GM12878 (cell line): ENCODE measurements around the gene UNC13A. TPM values are rescaled to one million over a fixed set of nuclear protein-coding genes. Genes with fewer than 3 reads are reported as not detected.
A peak's percentile ranks its signal among the peaks of the same experiment; 100 is the strongest.

Experiments
- ATAC-seq: fragments of 200-7000 bp; cut with Tn5 transposase; 3 replicates; pipeline ENCODE4 v1.9.1; 2020; ENCODE audit warnings: mild to moderate bottlenecking, moderate library complexity
- BruUV-seq: library from RNA; stranded (reverse); fragments of 400-500 nt; replicated peaks from 2 replicates; lab custom pipeline; 2021; lab: Mats Ljungman, UMichigan
- CTCF ChIA-PET: fragments of 300-600 bp; sonication (Branson Sonifier 250); formaldehyde crosslinking; extraction: SDS; loops from one replicate; lab custom pipeline; 2021; ENCODE audit warnings: inconsistent platforms; lab: Yijun Ruan, JAX
- POLR2A ChIA-PET: fragments of 350-600 bp; formaldehyde crosslinking; extraction: SDS; loops from one replicate; lab custom pipeline; 2021; ENCODE audit warnings: inconsistent platforms; lab: Charles Lee
- RAD21 ChIA-PET: fragments of 300-600 bp; sonication (Branson Sonifier 250); formaldehyde crosslinking; loops from one replicate; lab custom pipeline; 2023; ENCODE audit warnings: antibody characterized with exemption; ENCODE audit not compliant: unreplicated experiment; lab: Charles Lee
- SMC1A ChIA-PET: fragments of 300-600 bp; sonication (Branson Sonifier 250); formaldehyde crosslinking; loops from one replicate; lab custom pipeline; 2023; ENCODE audit not compliant: unreplicated experiment, uncharacterized antibody; lab: Charles Lee
- DNase-seq: peaks from one replicate; pipeline ENCODE4 v3.0.0-alpha.2; 2011; ENCODE audit warnings: low read depth, low spot score
- FAIRE-seq: peaks from 3 replicates; lab custom pipeline; 2011; peaks lifted over from hg19 to GRCh38; lab: Jason Lieb, UNC
- H2AFZ ChIP-seq: 2 replicates; pipeline ENCODE4 v1.6.0; 2011; ENCODE audit warnings: low read depth, low read length, control low read depth; ENCODE audit not compliant: control insufficient read depth
- H3K27ac ChIP-seq: 2 replicates; pipeline ENCODE4 v1.5.1; 2011; ENCODE audit warnings: control low read depth; ENCODE audit not compliant: control insufficient read depth, insufficient read depth
- H3K27me3 ChIP-seq, 2 experiments: replicated peaks in 1 of 2; 2 replicates each; pipeline versions ENCODE4 v1.6.0 to v1.6.1; 2011; ENCODE audit warnings: low read length in 1 of 2; ENCODE audit not compliant: control insufficient read depth in 2 of 2, insufficient read depth in 2 of 2
- H3K36me3 ChIP-seq, 2 experiments: 2 replicates each; pipeline ENCODE4 v1.5.1; 2011; ENCODE audit warnings: low read length in 1 of 2; ENCODE audit not compliant: control insufficient read depth in 2 of 2, insufficient read depth in 2 of 2
- H3K4me1 ChIP-seq: 2 replicates; pipeline ENCODE4 v1.6.1; 2011; ENCODE audit warnings: mild to moderate bottlenecking, low read length, moderate library complexity, mixed read lengths; ENCODE audit not compliant: control insufficient read depth, insufficient read depth
- H3K4me2 ChIP-seq: 2 replicates; pipeline ENCODE4 v1.6.0; 2011; ENCODE audit warnings: control low read depth; ENCODE audit not compliant: control insufficient read depth, insufficient read depth
- H3K4me3 ChIP-seq: fragments of 200-600 bp; sonication (generic); 2 replicates; pipeline ENCODE4 v1.5.1; 2016
- H3K79me2 ChIP-seq: 2 replicates; pipeline ENCODE4 v1.6.0; 2011; ENCODE audit warnings: low read length; ENCODE audit not compliant: control insufficient read depth, insufficient read depth
- H3K9ac ChIP-seq: 2 replicates; pipeline ENCODE4 v1.8.0; 2011; ENCODE audit warnings: low read length, control low read depth, mixed read lengths; ENCODE audit not compliant: control insufficient read depth, insufficient read depth
- H3K9me3 ChIP-seq: replicated peaks from 3 replicates; pipeline ENCODE4 v1.5.1; 2011; ENCODE audit warnings: mild to moderate bottlenecking, low read length; ENCODE audit not compliant: control insufficient read depth, insufficient read depth
- H4K20me1 ChIP-seq: 2 replicates; pipeline ENCODE4 v1.6.0; 2011; ENCODE audit not compliant: control insufficient read depth, insufficient read depth
- BMI1 ChIP-seq: fragments of 450-650 bp; IDR thresholded peaks from 2 replicates; pipeline ENCODE4 v1.6.1; 2016; ENCODE audit warnings: mild to moderate bottlenecking, moderate library complexity, borderline replicate concordance
- ETV6 ChIP-seq, 2 experiments: fragments of 450-650 bp in 1 of 2; IDR thresholded peaks in 1 of 2; conservative IDR thresholded peaks in 1 of 2; 2 replicates each; pipeline ENCODE4 v1.6.1; 2014; ENCODE audit warnings: antibody characterized with exemption in 1 of 2, borderline replicate concordance in 1 of 2, low read depth in 1 of 2, mild to moderate bottlenecking in 1 of 2, moderate library complexity in 1 of 2
- GATAD2B ChIP-seq: fragments of 450-650 bp; conservative IDR thresholded peaks from 2 replicates; pipeline ENCODE4 v1.6.1; 2017; ENCODE audit warnings: low read depth, mild to moderate bottlenecking, moderate library complexity
- MEF2B ChIP-seq: fragments of 450-650 bp; IDR thresholded peaks from 2 replicates; pipeline ENCODE4 v1.6.1; 2018; ENCODE audit warnings: mild to moderate bottlenecking, moderate library complexity; ENCODE audit not compliant: partially characterized antibody, poor library complexity, severe bottlenecking
- MYB ChIP-seq: fragments of 150-350 bp; IDR thresholded peaks from 2 replicates; pipeline ENCODE4 v1.6.1; 2014; ENCODE audit warnings: mild to moderate bottlenecking, low read depth, low read length, borderline replicate concordance
- NFIC ChIP-seq: IDR thresholded peaks from 2 replicates; pipeline ENCODE4 v1.6.1; 2012; ENCODE audit warnings: low read depth, mild to moderate bottlenecking, inconsistent platforms, low read length, moderate library complexity
- NFYA ChIP-seq: IDR thresholded peaks from 2 replicates; pipeline ENCODE4 v1.6.1; 2011; ENCODE audit warnings: low read depth, mild to moderate bottlenecking, low read length, improper control_type of control experiment, borderline replicate concordance
- POU2F2 ChIP-seq: IDR thresholded peaks from 3 replicates; pipeline ENCODE4 v1.6.1; 2011; ENCODE audit warnings: low read depth, mild to moderate bottlenecking, low read length, borderline replicate concordance
- SIX5 ChIP-seq: IDR thresholded peaks from 2 replicates; pipeline ENCODE4 v1.6.1; 2011; ENCODE audit warnings: mild to moderate bottlenecking, low read depth, low read length, moderate library complexity; ENCODE audit not compliant: severe bottlenecking
- SPI1 ChIP-seq: IDR thresholded peaks from 2 replicates; pipeline ENCODE4 v1.6.1; 2011; ENCODE audit warnings: low read depth, mild to moderate bottlenecking, low read length, moderate library complexity, borderline replicate concordance; ENCODE audit not compliant: insufficient read depth
- ZNF622 ChIP-seq: fragments of 450-650 bp; IDR thresholded peaks from 2 replicates; pipeline ENCODE4 v1.6.1; 2017; ENCODE audit warnings: mild to moderate bottlenecking, inconsistent platforms
- WGBS: methylation state at CpG from one replicate; pipeline ENCODE4 v1.1.6; 2016; ENCODE audit warnings: low lambda C conversion rate; ENCODE audit not compliant: insufficient replicate concordance, insufficient coverage; ENCODE audit errors: missing lambda C conversion rate; 5-methylcytosine and 5-hydroxymethylcytosine counted together
- in situ Hi-C: fragments of 300-500 bp; cut with MboI; formaldehyde crosslinking; loops from 9 replicates; pipeline ENCODE4 v1.14.3; 2018; ENCODE audit warnings: mixed read lengths
- intact Hi-C: fragments of 100-400 bp; cut with micrococcal nuclease; formaldehyde crosslinking; loops from one replicate; pipeline ENCODE4 v1.14.2; 2022; ENCODE audit not compliant: unreplicated experiment
- polyA plus RNA-seq, 11 experiments: library from polyadenylated mRNA; depleted of rRNA in 4 of 11; unstranded in 6 of 11; stranded (reverse) in 5 of 11; fragments of >200 nt; fragmentation: Nextera tagmentation in 4 of 11; fragmentation: Illumina TruSeq in 1 of 11; extraction: Ambion mirVana in 4 of 11; extraction: Trizol in 1 of 11; gene quantifications; 1 replicate in 1 of 11; 2 replicates in 10 of 11; pipeline versions ENCODE4 v1.2.1 to v1.2.3, GENCODE V29; 2011 to 2016; ENCODE audit warnings: inconsistent platforms in 2 of 11, missing spikeins in 2 of 11, low read depth in 1 of 11
- total RNA-seq, 4 experiments: library from RNA; depleted of rRNA in 3 of 4; stranded (reverse); fragments of >200 nt in 3 of 4; fragmentation: Illumina TruSeq in 1 of 4; extraction: Trizol in 1 of 4; gene quantifications; 2 replicates each; pipeline versions ENCODE4 v1.2.1 to v1.2.3, GENCODE V29; 2013 to 2021
- TF ChIP-seq, protein P1 (sequence below): fragments of 450-650 bp; formaldehyde crosslinking; IDR thresholded peaks from 2 replicates; pipeline ENCODE4 v1.5.0; 2022; ENCODE audit warnings: mild to moderate bottlenecking, missing genetic modification characterization

The UNC13A gene
- total and polyA plus RNA-seq, 10 of the 15 experiments (the other 5 are each of a cell fraction or from before 2014, with no cell fraction given): under 0.01 to 0.23 (median 0.13) TPM; not detected in 1

DNA sequence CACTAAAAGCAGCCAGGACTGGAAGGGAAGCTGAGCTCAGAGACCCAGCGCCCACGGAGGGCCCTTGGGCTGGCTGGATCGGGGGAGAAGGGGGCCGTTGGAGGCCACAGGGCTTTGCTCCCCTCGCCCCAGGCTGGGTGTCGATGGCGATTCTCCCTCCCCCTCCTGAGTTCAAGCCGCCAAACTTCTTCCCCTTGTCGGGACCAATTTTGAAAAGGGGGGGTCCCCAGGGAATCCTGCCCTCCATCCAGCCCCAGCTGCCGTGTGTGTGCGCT lies 71.5 kb downstream of the UNC13A start:
- ChIA-PET POLR2A (no interaction called here), RAD21 (no interaction called here), CTCF (interaction anchor here (0.6 to 1.4 kb wide), 2 partner anchors 10 to 309 kb away, joined by 3 to 4 read pairs; no protein-coding TSS in a partner anchor), SMC1A (no interaction called here)
- Histone ChIP-seq H3K27me3 (no peaks in the 10 kb centered on the region), H3K4me2 (peak overlapping the region; percentile 55; the same call in 1 of the 2 replicates), H3K9ac (no peak overlapping the region), H3K4me3 (peak overlapping the region; percentile 13; the same call in 1 of the 2 replicates), H3K36me3 (no peaks in the 10 kb centered on the region), H3K27ac (no peak overlapping the region), H3K79me2 (no peaks in the 10 kb centered on the region), H4K20me1 (no peaks in the 10 kb centered on the region), H3K4me1 (peaks cover 3% of the 10 kb centered on the region; the same call in 1 of the 2 replicates), H3K9me3 (no peaks in the 10 kb centered on the region; the same call in 2 of the 3 replicates), H2AFZ (peak overlapping the region; percentile 48)
- in situ Hi-C loops: no loop called here
- DNase-seq (no peak), ATAC-seq (no peak), FAIRE-seq (no peak)
- BruUV-seq: no TSS peak
- WGBS: 10% methylated on average over 11 of the region's 11 CpGs
- intact Hi-C loops: no loop called here
- TF ChIP-seq MEF2B: peak; percentile 29
- no peak for TF ChIP-seq SPI1

DNA sequence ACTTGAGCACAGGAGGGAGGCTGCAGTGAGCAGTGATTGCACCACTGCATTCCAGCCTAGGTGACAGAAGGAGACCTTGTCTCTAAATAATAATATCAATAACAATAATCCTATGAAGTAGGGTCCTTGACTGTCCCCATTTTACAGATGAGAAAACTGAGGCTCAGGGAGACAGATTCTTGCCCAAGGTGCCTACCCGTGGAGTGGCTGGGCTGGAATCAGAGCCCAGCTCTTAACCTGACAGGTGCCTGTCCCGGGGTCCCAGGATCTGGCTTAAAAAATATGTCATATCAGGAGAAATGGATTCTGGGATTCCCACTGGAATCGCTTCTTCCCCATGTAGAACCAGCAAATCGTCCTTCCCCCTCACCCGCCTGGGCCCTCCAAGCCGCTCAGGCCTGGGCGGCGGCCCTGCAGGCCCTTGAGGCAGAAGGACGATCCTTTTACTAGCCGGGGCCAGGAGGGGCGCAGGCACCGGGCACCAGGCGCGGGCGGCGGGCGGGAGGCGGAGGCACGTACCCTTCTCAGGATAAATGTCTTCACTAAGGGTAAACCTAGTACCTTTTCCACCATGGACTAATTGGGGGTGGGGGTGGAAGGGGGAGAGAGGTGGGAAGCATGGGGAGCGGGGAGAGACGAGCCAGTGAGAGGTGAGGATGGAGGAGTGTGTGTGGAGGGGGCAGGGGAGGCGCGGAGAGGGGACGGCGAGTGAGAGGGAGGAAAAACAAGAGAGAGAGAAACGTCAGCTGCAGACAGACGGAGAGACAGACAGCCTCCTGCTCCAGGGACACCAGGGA lies 72.1 kb downstream of the UNC13A start:
- no peaks in the 10 kb centered on the region; the same call in 2 of the 3 replicates for H3K9me3 ChIP-seq
- FAIRE-seq: no peak
- SMC1A ChIA-PET: no interaction called here
- no peak for TF ChIP-seq MYB
- no peak for TF ChIP-seq NFIC
- TF ChIP-seq ETV6 (conservative IDR thresholded peaks at IDR 0.05 in 1 of 2, IDR thresholded peaks at IDR 0.05 in 1 of 2; ENCODE audit: borderline replicate concordance in 1 of 2, low read depth in 1 of 2): no peak
- no peak for TF ChIP-seq GATAD2B
- no peak for TF ChIP-seq ZNF622
- TF ChIP-seq POU2F2: no peak
- no peak for TF ChIP-seq BMI1
- TF ChIP-seq, protein P1, sequence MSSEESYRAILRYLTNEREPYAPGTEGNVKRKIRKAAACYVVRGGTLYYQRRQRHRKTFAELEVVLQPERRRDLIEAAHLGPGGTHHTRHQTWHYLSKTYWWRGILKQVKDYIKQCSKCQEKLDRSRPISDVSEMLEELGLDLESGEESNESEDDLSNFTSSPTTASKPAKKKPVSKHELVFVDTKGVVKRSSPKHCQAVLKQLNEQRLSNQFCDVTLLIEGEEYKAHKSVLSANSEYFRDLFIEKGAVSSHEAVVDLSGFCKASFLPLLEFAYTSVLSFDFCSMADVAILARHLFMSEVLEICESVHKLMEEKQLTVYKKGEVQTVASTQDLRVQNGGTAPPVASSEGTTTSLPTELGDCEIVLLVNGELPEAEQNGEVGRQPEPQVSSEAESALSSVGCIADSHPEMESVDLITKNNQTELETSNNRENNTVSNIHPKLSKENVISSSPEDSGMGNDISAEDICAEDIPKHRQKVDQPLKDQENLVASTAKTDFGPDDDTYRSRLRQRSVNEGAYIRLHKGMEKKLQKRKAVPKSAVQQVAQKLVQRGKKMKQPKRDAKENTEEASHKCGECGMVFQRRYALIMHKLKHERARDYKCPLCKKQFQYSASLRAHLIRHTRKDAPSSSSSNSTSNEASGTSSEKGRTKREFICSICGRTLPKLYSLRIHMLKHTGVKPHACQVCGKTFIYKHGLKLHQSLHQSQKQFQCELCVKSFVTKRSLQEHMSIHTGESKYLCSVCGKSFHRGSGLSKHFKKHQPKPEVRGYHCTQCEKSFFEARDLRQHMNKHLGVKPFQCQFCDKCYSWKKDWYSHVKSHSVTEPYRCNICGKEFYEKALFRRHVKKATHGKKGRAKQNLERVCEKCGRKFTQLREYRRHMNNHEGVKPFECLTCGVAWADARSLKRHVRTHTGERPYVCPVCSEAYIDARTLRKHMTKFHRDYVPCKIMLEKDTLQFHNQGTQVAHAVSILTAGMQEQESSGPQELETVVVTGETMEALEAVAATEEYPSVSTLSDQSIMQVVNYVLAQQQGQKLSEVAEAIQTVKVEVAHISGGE (CRISPR knock-in tag): no peak
- no peak for TF ChIP-seq SIX5
- no peak for TF ChIP-seq NFYA

More for the DNA sequence above, 72.1 kb downstream of the UNC13A start:
- no peak for DNase-seq
- H3K9ac ChIP-seq: no peak overlapping the region
- ChIA-PET CTCF (interaction anchor here (0.6 to 1.4 kb wide), 2 partner anchors 10 to 309 kb away, joined by 3 to 4 read pairs; no protein-coding TSS in a partner anchor), POLR2A (no interaction called here), RAD21 (no interaction called here)
- no peaks in the 10 kb centered on the region for H4K20me1 ChIP-seq
- no TSS peak for BruUV-seq
- H3K4me1 ChIP-seq: peaks cover 5% of the 10 kb centered on the region; the same call in 1 of the 2 replicates
- ATAC-seq: no peak
- in situ Hi-C loops (no loop called here), intact Hi-C loops (no loop called here)
- H3K4me2 ChIP-seq: peak overlapping the region; percentile 55; the same call in 1 of the 2 replicates
- H3K4me3 ChIP-seq: no peak overlapping the region
- H2AFZ ChIP-seq: peak overlapping the region; percentile 48
- no peak overlapping the region for H3K27ac ChIP-seq
- 13% methylated on average over 23 of the region's 27 CpGs for WGBS
- H3K36me3 ChIP-seq: no peaks in the 10 kb centered on the region
- no peaks in the 10 kb centered on the region for H3K79me2 ChIP-seq
- no peaks in the 10 kb centered on the region for H3K27me3 ChIP-seq
